SU-DHL-6 (cell line): ENCODE data around the gene MRPS10.

Experiments used
- H2AFZ ChIP-seq: fragments of 200-600 bp; sonication (generic); 2 replicates; pipeline ENCODE4 v1.6.1; 2014; ENCODE audit warnings: low read depth, mild to moderate bottlenecking, moderate library complexity, mixed read lengths, antibody characterized with exemption, low read length; ENCODE audit not compliant: severe bottlenecking
- H3F3A ChIP-seq: fragments of 200-600 bp; shearing (Covaris generic); 2 replicates; pipeline ENCODE4 v1.6.0; 2016; ENCODE audit warnings: antibody characterized with exemption, mild to moderate bottlenecking; ENCODE audit not compliant: insufficient read depth
- H3K27ac ChIP-seq: fragments of 200-600 bp; sonication (generic); 2 replicates; pipeline ENCODE4 v1.5.1; 2016; ENCODE audit warnings: low read depth, mild to moderate bottlenecking, low read length, moderate library complexity, mixed read lengths
- H3K27me3 ChIP-seq: fragments of 200-600 bp; sonication (generic), shearing (Covaris generic); 2 replicates; pipeline ENCODE4 v1.6.0; 2014; ENCODE audit warnings: mild to moderate bottlenecking, low read length
- H3K36me3 ChIP-seq: fragments of 200-600 bp; sonication (generic); 2 replicates; pipeline ENCODE4 v1.6.1; 2014; ENCODE audit warnings: mild to moderate bottlenecking, low read length, mixed read lengths
- H3K4me2 ChIP-seq: fragments of 300-600, 200-600 bp; shearing (Covaris generic), sonication (generic); 2 replicates; pipeline ENCODE4 v1.6.0; 2014; ENCODE audit warnings: low read length, low read depth, mild to moderate bottlenecking; ENCODE audit not compliant: poor library complexity, severe bottlenecking
- H3K4me3 ChIP-seq: fragments of 200-600 bp; sonication (generic); 2 replicates; pipeline ENCODE4 v1.5.1; 2014; ENCODE audit warnings: antibody characterized with exemption, low read length, mild to moderate bottlenecking, mixed read lengths; ENCODE audit not compliant: insufficient read depth, poor library complexity, severe bottlenecking
- H3K79me2 ChIP-seq: fragments of 200-600 bp; sonication (generic); 2 replicates; pipeline ENCODE4 v1.6.1; 2014; ENCODE audit warnings: mild to moderate bottlenecking, low read length, moderate library complexity; ENCODE audit not compliant: insufficient read depth
- H3K9ac ChIP-seq: fragments of 200-600 bp; sonication (generic); 2 replicates; pipeline ENCODE4 v1.7.0; 2014; ENCODE audit warnings: mild to moderate bottlenecking, low read length
- H3K9me2 ChIP-seq: fragments of 200-600 bp; sonication (generic); replicated peaks from 2 replicates; pipeline ENCODE4 v1.6.1; 2014; ENCODE audit warnings: low read length; ENCODE audit not compliant: insufficient read depth
- H3K9me3 ChIP-seq: fragments of 200-600 bp; sonication (generic); 2 replicates; pipeline ENCODE4 v1.6.1; 2014; ENCODE audit warnings: low read length, mixed read lengths; ENCODE audit not compliant: insufficient read depth
- H4K20me1 ChIP-seq: fragments of 200-600 bp; sonication (generic); 2 replicates; pipeline ENCODE4 v1.6.1; 2014; ENCODE audit warnings: low read depth, mild to moderate bottlenecking, antibody characterized with exemption, low read length, moderate library complexity, mixed read lengths
- CTCF ChIP-seq: fragments of 200-600 bp; sonication (generic); IDR thresholded peaks from one replicate; pipeline ENCODE4 v1.5.1; 2017; ENCODE audit warnings: antibody characterized with exemption, mild to moderate bottlenecking, low read length, moderate library complexity; ENCODE audit not compliant: insufficient read depth, poor library complexity, severe bottlenecking
- EZH2phosphoT487 ChIP-seq: fragments of 200-600 bp; sonication (generic), shearing (Covaris generic); conservative IDR thresholded peaks from 2 replicates; pipeline ENCODE4 v1.6.1; 2018; ENCODE audit warnings: mild to moderate bottlenecking, antibody characterized with exemption, low read length, moderate library complexity, mixed read lengths

MRPS10 gene

GRCh38 chr6:42264162-42264851 lies 46.6 kb upstream of the MRPS10 start:
- no peak overlapping the region for H3K4me3 ChIP-seq
- H3K4me2 ChIP-seq: no peak overlapping the region
- no peak overlapping the region for H2AFZ ChIP-seq
- no peak overlapping the region for H3K9ac ChIP-seq
- TF ChIP-seq CTCF: no peak
- TF ChIP-seq EZH2phosphoT487: no peak
- no peaks in the 10 kb centered on the region for H3K79me2 ChIP-seq
- no peaks in the 10 kb centered on the region for H3K36me3 ChIP-seq
- H3K9me3 ChIP-seq: no peaks in the 10 kb centered on the region
- no peaks in the 10 kb centered on the region for H3K9me2 ChIP-seq
- no peaks in the 10 kb centered on the region for H3K27me3 ChIP-seq
- no peaks in the 10 kb centered on the region for H3F3A ChIP-seq
- H4K20me1 ChIP-seq: no peaks in the 10 kb centered on the region
- H3K27ac ChIP-seq: no peak overlapping the region

- no peaks in the 10 kb centered on the region for H3K79me2 ChIP-seq
- H3K36me3 ChIP-seq: no peaks in the 10 kb centered on the region
- no peak for TF ChIP-seq EZH2phosphoT487
- TF ChIP-seq CTCF: no peak
- no peaks in the 10 kb centered on the region for H3K27me3 ChIP-seq
- H2AFZ ChIP-seq: no peak overlapping the region
- H3K4me3 ChIP-seq: no peak overlapping the region
- no peaks in the 10 kb centered on the region for H3K9me2 ChIP-seq
- no peaks in the 10 kb centered on the region for H3K9me3 ChIP-seq
- no peaks in the 10 kb centered on the region for H3F3A ChIP-seq
- no peaks in the 10 kb centered on the region for H4K20me1 ChIP-seq
- no peak overlapping the region for H3K9ac ChIP-seq
- H3K4me2 ChIP-seq: no peak overlapping the region
- H3K27ac ChIP-seq: no peak overlapping the region
Measured at GRCh38 chr6:42263165-42263728, 45.6 kb upstream of the MRPS10 start.

GRCh38 chr6:42260972-42261371 lies 43.3 kb upstream of the MRPS10 start:
- no peaks in the 10 kb centered on the region for H3K9me3 ChIP-seq
- peak overlapping the region; percentile 31 for H3K4me2 ChIP-seq
- H3K27ac ChIP-seq: no peak overlapping the region
- TF ChIP-seq CTCF (peak; percentile 95), EZH2phosphoT487 (no peak)
- H3K4me3 ChIP-seq: no peak overlapping the region
- H4K20me1 ChIP-seq: no peaks in the 10 kb centered on the region
- peak overlapping the region; percentile 28 for H2AFZ ChIP-seq
- no peaks in the 10 kb centered on the region for H3K79me2 ChIP-seq
- no peaks in the 10 kb centered on the region for H3K36me3 ChIP-seq
- no peaks in the 10 kb centered on the region for H3K27me3 ChIP-seq
- H3K9me2 ChIP-seq: no peaks in the 10 kb centered on the region
- no peak overlapping the region for H3K9ac ChIP-seq
- no peaks in the 10 kb centered on the region for H3F3A ChIP-seq
